HG02885 (cell line): ENCODE data around the gene ADAMTSL2.

ENCODE experiments used
- ATAC-seq: cut with Tn5 transposase; IDR thresholded peaks from one replicate; pipeline ENCODE4 v1.9.1; 2021; ENCODE audit warnings: mild to moderate bottlenecking; ENCODE audit not compliant: unreplicated experiment, poor library complexity

ADAMTSL2 gene

GRCh38 chr9:133516256-133516960 is 18.1 kb upstream of the ADAMTSL2 start:
- ATAC-seq = no peak

GRCh38 chr9:133516961-133517350 is 17.5 kb upstream of the ADAMTSL2 start:
- no peak for ATAC-seq

- no peak for ATAC-seq
These were observed 16.8 kb upstream of the ADAMTSL2 start for GRCh38 chr9:133517711-133518110.

GRCh38 chr9:133518200-133518599 is 16.3 kb upstream of the ADAMTSL2 start:
- no peak for ATAC-seq

- ATAC-seq = no peak
These were observed 15.6 kb upstream of the ADAMTSL2 start for GRCh38 chr9:133518706-133519449.

- ATAC-seq = no peak
These were observed 14.8 kb upstream of the ADAMTSL2 start for GRCh38 chr9:133519693-133520092.

- no peak for ATAC-seq
These were observed 14.2 kb upstream of the ADAMTSL2 start for GRCh38 chr9:133520121-133520835.

- ATAC-seq = no peak
These were observed 13.1 kb upstream of the ADAMTSL2 start for GRCh38 chr9:133521122-133522072.

- no peak for ATAC-seq
These were observed 12.2 kb upstream of the ADAMTSL2 start for GRCh38 chr9:133522073-133522910.

- ATAC-seq = no peak
These were observed 11.4 kb upstream of the ADAMTSL2 start for GRCh38 chr9:133523106-133523505.

GRCh38 chr9:133524146-133524545 is 10.4 kb upstream of the ADAMTSL2 start:
- no peak for ATAC-seq

- no peak for ATAC-seq
These were observed 9.8 kb upstream of the ADAMTSL2 start, which contains the start of gene MYMK for GRCh38 chr9:133524679-133525228. MYMK (minus strand) TSS chr9:133524959; CDS start chr9:133524844, 115 bp downstream.

GRCh38 chr9:133525677-133526076 is 8.8 kb upstream of the ADAMTSL2 start:
- ATAC-seq = no peak

- no peak for ATAC-seq
These were observed 7.7 kb upstream of the ADAMTSL2 start for GRCh38 chr9:133526721-133527321.

GRCh38 chr9:133527444-133527920 is 7.0 kb upstream of the ADAMTSL2 start:
- no peak for ATAC-seq

- ATAC-seq = no peak
These were observed 6.3 kb upstream of the ADAMTSL2 start for GRCh38 chr9:133528001-133528875.

- ATAC-seq = no peak
These were observed 5.6 kb upstream of the ADAMTSL2 start for GRCh38 chr9:133528876-133529241.
